HG03045 (cell line): ENCODE data around the gene CLK2.
"Not testable (repeated sequence)": the region's sequence is repeated elsewhere in the genome, so short reads cannot be mapped to it uniquely, and the experiment has no call there.

ENCODE experiments used
- ATAC-seq: cut with Tn5 transposase; IDR thresholded peaks from one replicate; pipeline ENCODE4 v1.9.1; 2021; ENCODE audit warnings: mild to moderate bottlenecking, moderate library complexity; ENCODE audit not compliant: unreplicated experiment

Gene CLK2

GRCh38 chr1:155218854-155219591 lies 54.3 kb downstream of the CLK2 start:
- no peak for ATAC-seq

GRCh38 chr1:155214702-155215101 lies 58.6 kb downstream of the CLK2 start:
- ATAC-seq = not testable (repeated sequence)
